Measurements from ENCODE around the gene PCYOX1L. TPM values are rescaled to one million over a fixed set of nuclear protein-coding genes. Genes with fewer than 3 reads are reported as not detected.

The PCYOX1L gene
- total and polyA plus RNA-seq, 5 donors from 2014 or later, result 17.7 to 39.7 (median 19.3) TPM

DNA sequence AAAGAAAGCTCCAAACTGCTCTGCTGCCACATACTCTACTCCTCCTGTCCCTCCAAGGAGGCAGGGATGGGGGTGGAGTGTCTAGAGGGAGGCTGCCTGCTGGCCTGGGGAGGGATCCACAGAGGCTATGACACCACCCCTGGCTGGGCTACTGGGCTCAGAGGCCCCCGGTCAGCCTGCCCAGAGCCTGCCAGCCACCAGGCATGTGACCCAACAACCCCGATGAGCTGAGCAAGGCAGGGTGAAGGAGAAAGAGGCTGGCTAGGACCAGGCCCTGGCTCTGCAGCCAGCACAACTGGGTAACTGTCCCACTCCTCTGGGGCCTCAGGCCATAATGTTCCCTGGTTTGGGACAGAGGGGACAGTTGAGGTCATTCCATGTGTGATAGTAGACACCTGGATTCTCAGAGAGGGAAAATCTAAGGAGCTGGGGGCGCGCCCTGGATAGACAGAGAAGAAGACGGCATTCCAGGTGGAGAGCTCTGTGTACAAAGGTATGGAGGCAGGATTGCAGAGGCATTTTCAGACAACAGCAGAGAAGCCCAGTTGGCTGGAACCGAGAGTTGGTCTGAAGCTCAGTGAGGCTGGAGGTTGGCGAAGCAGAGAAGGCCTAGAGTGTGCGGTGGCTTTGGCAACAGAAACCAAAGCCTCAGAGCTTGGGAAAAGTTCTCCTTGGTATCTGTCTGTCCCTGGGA lies 55.1 kb downstream of the PCYOX1L start:
- no peaks in the 10 kb centered on the region for H3K4me1 ChIP-seq (ENCODE audit: control insufficient read depth, insufficient read depth, low read length, poor library complexity, severe bottlenecking)
- H3K4me1 Mint-ChIP-seq, result no peaks in the 10 kb centered on the region
- peaks cover 5% of the 10 kb centered on the region for H3K27me3 Mint-ChIP-seq
- H3K27me3 ChIP-seq (ENCODE audit: control insufficient read depth, insufficient read depth, low read length), result no peaks in the 10 kb centered on the region
- DNase-seq, result no peak
- no peaks in the 10 kb centered on the region for H3K36me3 ChIP-seq (ENCODE audit: control insufficient read depth, insufficient read depth, low read length)
- no peak overlapping the region for H3K27ac ChIP-seq (ENCODE audit: insufficient read depth, low read length, poor library complexity, severe bottlenecking)
- H3K36me3 Mint-ChIP-seq, result peaks cover 3% of the 10 kb centered on the region
- H3K9me3 ChIP-seq (ENCODE audit: control insufficient read depth in 2 of 2, low read length in 2 of 2), result no peaks in the 10 kb centered on the region
- no peak for ATAC-seq (ENCODE audit: low read depth in 2 of 2)
- H3K4me3 Mint-ChIP-seq, result no peak overlapping the region
- no peak overlapping the region for H3K4me3 ChIP-seq (ENCODE audit: low read depth, low read length)
- H3K27ac Mint-ChIP-seq, result no peak overlapping the region
- no peaks in the 10 kb centered on the region for H3K9me3 Mint-ChIP-seq

- Histone ChIP-seq H3K9me3 (ENCODE audit: control insufficient read depth in 2 of 2, low read length in 2 of 2) (no peaks in the 10 kb centered on the region), H3K27ac (ENCODE audit: insufficient read depth, low read length, poor library complexity, severe bottlenecking) (no peak overlapping the region), H3K4me1 (ENCODE audit: control insufficient read depth, insufficient read depth, low read length, poor library complexity, severe bottlenecking) (no peaks in the 10 kb centered on the region), H3K27me3 (ENCODE audit: control insufficient read depth, insufficient read depth, low read length) (no peaks in the 10 kb centered on the region), H3K36me3 (ENCODE audit: control insufficient read depth, insufficient read depth, low read length) (no peaks in the 10 kb centered on the region), H3K4me3 (ENCODE audit: low read depth, low read length) (no peak overlapping the region)
- DNase-seq (no peak), ATAC-seq (ENCODE audit: low read depth in 2 of 2) (no peak)
- no peak overlapping the region for H3K27ac Mint-ChIP-seq
- H3K4me1 Mint-ChIP-seq, result no peaks in the 10 kb centered on the region
- peaks cover 3% of the 10 kb centered on the region for H3K36me3 Mint-ChIP-seq
- no peaks in the 10 kb centered on the region for H3K9me3 Mint-ChIP-seq
- H3K27me3 Mint-ChIP-seq, result peaks cover 5% of the 10 kb centered on the region
- no peak overlapping the region for H3K4me3 Mint-ChIP-seq
Measured at GRCh38 chr5:149413477-149414210, 55.8 kb downstream of the PCYOX1L start.

DNA sequence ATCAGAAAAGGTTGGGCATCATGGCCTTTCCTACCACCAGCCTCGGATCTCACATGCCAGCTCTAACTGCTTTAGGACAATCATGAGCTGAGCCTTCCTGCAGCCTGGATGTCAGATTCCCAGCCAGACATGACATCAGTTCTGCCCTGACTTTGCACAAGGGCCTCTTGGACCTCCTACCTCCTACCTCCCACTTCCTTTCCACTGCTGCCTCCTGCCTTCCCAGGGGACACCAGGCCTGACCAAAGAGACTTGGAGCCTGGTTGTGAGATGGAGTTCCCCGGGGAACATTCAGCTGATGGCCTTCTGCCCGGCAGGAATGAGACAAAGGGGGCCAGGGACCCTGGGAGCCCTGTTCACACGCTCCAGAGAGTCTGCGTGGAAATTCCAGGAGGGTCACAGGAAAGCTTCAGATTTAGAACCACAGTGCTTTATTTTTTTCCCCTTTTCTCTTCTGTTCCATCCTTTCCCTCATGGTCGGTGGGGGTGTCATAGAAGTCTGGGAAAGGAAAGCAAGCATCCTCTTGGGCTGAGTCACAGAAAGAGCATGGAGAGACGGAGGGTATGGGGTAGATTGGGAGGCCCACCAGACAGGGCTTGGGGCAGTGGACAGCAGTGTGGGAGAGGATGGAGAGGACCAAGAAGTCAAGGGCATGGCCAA lies 56.7 kb downstream of the PCYOX1L start:
- DNase-seq, result no peak
- peaks cover 2% of the 10 kb centered on the region for H3K27me3 ChIP-seq (ENCODE audit: control insufficient read depth, insufficient read depth, low read length)
- H3K36me3 ChIP-seq (ENCODE audit: control insufficient read depth, insufficient read depth, low read length), result no peaks in the 10 kb centered on the region
- no peaks in the 10 kb centered on the region for H3K9me3 Mint-ChIP-seq
- H3K27me3 Mint-ChIP-seq, result peaks cover 5% of the 10 kb centered on the region
- H3K4me1 ChIP-seq (ENCODE audit: control insufficient read depth, insufficient read depth, low read length, poor library complexity, severe bottlenecking), result no peaks in the 10 kb centered on the region
- H3K4me1 Mint-ChIP-seq, result no peaks in the 10 kb centered on the region
- ATAC-seq (ENCODE audit: low read depth in 2 of 2), result no peak
- no peaks in the 10 kb centered on the region for H3K9me3 ChIP-seq (ENCODE audit: control insufficient read depth in 2 of 2, low read length in 2 of 2)
- peaks cover 3% of the 10 kb centered on the region for H3K36me3 Mint-ChIP-seq
- H3K4me3 Mint-ChIP-seq, result no peak overlapping the region
- H3K27ac ChIP-seq (ENCODE audit: insufficient read depth, low read length, poor library complexity, severe bottlenecking), result no peak overlapping the region
- no peak overlapping the region for H3K27ac Mint-ChIP-seq
- no peak overlapping the region for H3K4me3 ChIP-seq (ENCODE audit: low read depth, low read length)

DNA sequence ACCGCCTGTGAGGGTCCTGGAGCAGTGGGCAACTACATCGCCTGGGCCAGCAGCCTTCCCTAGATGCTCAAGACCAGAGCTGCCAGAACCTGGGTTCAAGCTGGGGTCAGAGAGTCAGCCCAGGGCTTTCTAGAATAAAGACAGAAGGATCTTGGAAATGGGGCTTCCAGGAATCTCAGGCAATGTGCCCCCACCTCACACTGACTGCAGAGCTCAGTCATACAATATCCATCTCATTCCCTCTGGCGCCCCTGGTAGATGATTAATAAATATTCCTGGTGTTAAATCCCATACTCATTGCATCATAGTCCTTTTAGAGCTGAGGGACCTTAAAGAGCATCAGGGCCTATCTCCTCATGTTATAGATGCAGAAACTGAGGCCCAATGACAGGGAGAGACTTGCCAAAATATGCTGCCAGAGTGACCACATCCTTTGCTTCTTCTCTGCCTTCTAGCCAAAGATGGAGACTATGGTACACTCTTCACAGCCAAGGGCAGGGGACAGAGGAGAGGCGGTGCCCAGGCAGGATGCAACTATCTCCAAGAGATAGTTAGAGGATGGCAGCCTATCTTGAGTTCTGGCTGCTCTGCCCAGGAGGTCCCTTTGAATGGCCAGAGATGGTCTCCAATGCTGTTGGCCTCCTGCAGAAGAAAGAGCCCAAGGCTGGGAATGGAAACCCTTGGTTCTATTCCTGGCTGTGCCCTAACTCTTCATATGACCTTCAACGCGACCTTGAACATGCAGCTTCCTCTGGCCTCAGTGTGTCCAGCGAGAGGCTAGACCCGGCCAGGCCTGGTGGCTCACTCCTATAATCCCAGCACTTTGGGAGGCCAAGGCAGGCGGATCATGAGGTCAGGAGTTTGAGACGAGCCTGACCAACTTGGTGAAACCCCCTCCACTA lies 57.5 kb downstream of the PCYOX1L start:
- Histone ChIP-seq H3K4me3 (ENCODE audit: low read depth, low read length) (no peak overlapping the region), H3K36me3 (ENCODE audit: control insufficient read depth, insufficient read depth, low read length) (no peaks in the 10 kb centered on the region), H3K27ac (ENCODE audit: insufficient read depth, low read length, poor library complexity, severe bottlenecking) (no peak overlapping the region), H3K9me3 (ENCODE audit: control insufficient read depth in 2 of 2, low read length in 2 of 2) (no peaks in the 10 kb centered on the region), H3K4me1 (ENCODE audit: control insufficient read depth, insufficient read depth, low read length, poor library complexity, severe bottlenecking) (no peaks in the 10 kb centered on the region), H3K27me3 (ENCODE audit: control insufficient read depth, insufficient read depth, low read length) (peaks cover 2% of the 10 kb centered on the region)
- H3K27me3 Mint-ChIP-seq, result peaks cover 5% of the 10 kb centered on the region
- ATAC-seq (ENCODE audit: low read depth in 2 of 2), result no peak
- no peak overlapping the region for H3K4me3 Mint-ChIP-seq
- no peaks in the 10 kb centered on the region for H3K9me3 Mint-ChIP-seq
- DNase-seq, result no peak
- H3K4me1 Mint-ChIP-seq, result no peaks in the 10 kb centered on the region
- peaks cover 3% of the 10 kb centered on the region for H3K36me3 Mint-ChIP-seq
- H3K27ac Mint-ChIP-seq, result no peak overlapping the region

- ATAC-seq (ENCODE audit: low read depth in 2 of 2) (no peak), DNase-seq (no peak)
- Mint-ChIP-seq H3K4me3 (no peak overlapping the region), H3K27ac (no peak overlapping the region), H3K36me3 (peaks cover 3% of the 10 kb centered on the region), H3K9me3 (no peaks in the 10 kb centered on the region), H3K4me1 (peaks cover 0 to 3% (median 0%) of the 10 kb centered on the region in 4 donors), H3K27me3 (peaks cover 5% of the 10 kb centered on the region)
- no peaks in the 10 kb centered on the region for H3K36me3 ChIP-seq (ENCODE audit: control insufficient read depth, insufficient read depth, low read length)
- no peaks in the 10 kb centered on the region for H3K4me1 ChIP-seq (ENCODE audit: control insufficient read depth, insufficient read depth, low read length, poor library complexity, severe bottlenecking)
- no peak overlapping the region for H3K27ac ChIP-seq (ENCODE audit: insufficient read depth, low read length, poor library complexity, severe bottlenecking)
- no peak overlapping the region for H3K4me3 ChIP-seq (ENCODE audit: low read depth, low read length)
- H3K9me3 ChIP-seq (ENCODE audit: control insufficient read depth in 2 of 2, low read length in 2 of 2), result no peaks in the 10 kb centered on the region
- H3K27me3 ChIP-seq (ENCODE audit: control insufficient read depth, insufficient read depth, low read length), result peaks cover 2% of the 10 kb centered on the region
Measured at GRCh38 chr5:149416987-149417710, 59.3 kb downstream of the PCYOX1L start.

DNA sequence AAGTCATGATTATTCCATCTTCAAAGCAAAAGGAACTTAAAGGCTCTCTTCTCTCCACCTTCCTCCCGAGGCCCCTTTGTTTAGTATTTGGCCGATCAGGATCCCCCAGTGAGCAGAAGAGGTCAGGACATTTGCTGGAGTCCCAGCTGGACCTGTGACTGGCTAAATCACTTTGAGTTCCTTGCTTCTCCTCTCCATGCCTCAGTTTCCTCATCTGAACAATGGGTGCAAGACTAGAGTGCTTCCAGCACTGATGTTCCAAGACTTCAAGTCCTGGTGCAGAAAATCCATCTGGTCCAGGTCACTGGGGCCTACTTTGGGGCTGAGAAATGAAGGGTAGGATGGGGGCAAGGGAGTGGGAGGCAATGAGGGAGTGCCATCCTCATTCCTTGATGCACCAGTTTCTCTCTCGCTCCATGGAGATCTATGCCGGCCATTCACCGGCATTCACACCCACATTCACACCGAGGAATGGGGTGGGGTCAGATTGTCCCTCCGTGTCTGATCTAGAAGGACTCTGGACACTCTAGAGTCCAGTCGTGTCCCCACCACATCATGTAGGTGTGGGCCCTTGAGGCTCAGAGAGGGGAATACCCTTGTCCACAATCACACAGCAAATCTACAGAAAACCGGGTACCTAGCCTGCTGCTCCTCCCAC lies 60.0 kb downstream of the PCYOX1L start:
- Histone ChIP-seq H3K9me3 (ENCODE audit: control insufficient read depth in 2 of 2, low read length in 2 of 2) (no peaks in the 10 kb centered on the region), H3K4me1 (ENCODE audit: control insufficient read depth, insufficient read depth, low read length, poor library complexity, severe bottlenecking) (no peaks in the 10 kb centered on the region), H3K27ac (ENCODE audit: insufficient read depth, low read length, poor library complexity, severe bottlenecking) (no peak overlapping the region), H3K27me3 (ENCODE audit: control insufficient read depth, insufficient read depth, low read length) (peaks cover 2% of the 10 kb centered on the region), H3K36me3 (ENCODE audit: control insufficient read depth, insufficient read depth, low read length) (no peaks in the 10 kb centered on the region), H3K4me3 (ENCODE audit: low read depth, low read length) (no peak overlapping the region)
- Mint-ChIP-seq H3K4me1 (peaks cover 0 to 4% (median 0%) of the 10 kb centered on the region in 4 donors), H3K4me3 (no peak overlapping the region), H3K9me3 (no peaks in the 10 kb centered on the region), H3K27ac (no peak overlapping the region), H3K27me3 (peaks cover 5% of the 10 kb centered on the region), H3K36me3 (peaks cover 3% of the 10 kb centered on the region)
- DNase-seq, result no peak
- ATAC-seq (ENCODE audit: low read depth in 2 of 2), result no peak
